ENCODE data around the gene ITPK1. TPM values are rescaled to one million over a fixed set of nuclear protein-coding genes. Genes with fewer than 3 reads are reported as not detected.
"Not testable (repeated sequence)": the region's sequence is repeated elsewhere in the genome, so short reads cannot be mapped to it uniquely, and the experiment has no call there.

Gene ITPK1
- polyA plus RNA-seq, 4 donors: 26.9 to 36.1 (median 34.2) TPM

DNA sequence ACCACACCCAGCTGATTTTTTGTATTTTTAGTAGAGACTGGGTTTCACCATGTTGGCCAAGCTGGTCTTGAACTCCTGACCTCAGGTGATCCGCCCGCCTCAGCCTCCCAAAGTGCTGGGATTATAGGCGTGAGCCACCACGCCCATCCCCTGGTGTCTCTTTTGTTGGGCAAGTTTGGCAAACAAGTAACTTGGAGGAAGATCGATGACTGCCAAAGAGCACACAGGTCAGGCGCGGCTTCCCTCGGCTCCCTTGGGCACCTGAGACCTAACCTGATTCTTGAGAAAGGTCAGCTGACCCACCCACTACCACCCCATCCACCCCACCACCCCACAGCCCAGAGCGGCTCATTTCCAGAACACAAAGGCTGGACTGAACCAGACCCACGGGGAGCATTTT, 9.9 kb downstream of the ITPK1 start:
- DNase-seq (ENCODE audit: low read depth in 4 of 4, low spot score in 2 of 4): not testable (repeated sequence)

DNA sequence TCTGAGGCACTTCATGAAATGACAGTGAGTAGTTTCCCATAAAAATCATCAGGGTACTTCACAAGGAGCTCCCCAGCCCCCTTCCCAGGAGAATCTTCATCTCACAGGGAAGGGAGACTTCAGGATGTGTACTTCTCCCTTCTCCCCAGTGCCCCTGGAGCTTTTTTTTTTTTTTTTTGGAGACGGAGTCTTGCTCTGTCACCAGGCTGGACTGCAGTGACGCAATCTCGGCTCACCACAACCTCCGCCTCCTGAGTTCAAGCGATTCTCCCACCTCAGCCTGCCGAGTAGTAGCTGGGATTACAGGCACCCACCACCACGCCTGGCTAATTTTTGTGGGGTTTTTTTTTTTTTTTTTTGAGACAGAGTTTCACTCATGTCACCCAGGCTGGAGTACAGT, 10.4 kb downstream of the ITPK1 start:
- no peak for DNase-seq (ENCODE audit: low read depth in 4 of 4, low spot score in 2 of 4)

DNA sequence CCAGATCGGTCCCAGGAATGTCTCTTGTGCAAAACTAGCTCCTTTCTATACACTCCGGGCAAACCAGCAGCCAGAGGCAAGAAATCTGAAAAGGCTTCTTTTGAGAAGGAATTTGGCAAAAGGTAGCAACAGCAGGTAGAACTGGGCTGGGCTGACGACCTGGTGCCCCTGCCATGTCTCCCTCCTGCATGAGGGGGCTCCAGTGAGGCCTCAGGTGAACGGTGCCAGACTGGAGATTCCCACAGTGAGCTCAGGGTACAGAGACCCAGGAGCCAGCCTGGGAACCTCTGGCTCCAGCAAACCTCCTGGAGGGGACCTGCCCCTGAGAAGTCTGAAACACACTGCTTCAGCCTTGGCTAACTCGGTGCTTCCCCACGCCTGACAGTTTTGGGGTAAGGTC, 10.8 kb downstream of the ITPK1 start:
- no peak for DNase-seq (ENCODE audit: low read depth in 4 of 4, low spot score in 2 of 4)

DNA sequence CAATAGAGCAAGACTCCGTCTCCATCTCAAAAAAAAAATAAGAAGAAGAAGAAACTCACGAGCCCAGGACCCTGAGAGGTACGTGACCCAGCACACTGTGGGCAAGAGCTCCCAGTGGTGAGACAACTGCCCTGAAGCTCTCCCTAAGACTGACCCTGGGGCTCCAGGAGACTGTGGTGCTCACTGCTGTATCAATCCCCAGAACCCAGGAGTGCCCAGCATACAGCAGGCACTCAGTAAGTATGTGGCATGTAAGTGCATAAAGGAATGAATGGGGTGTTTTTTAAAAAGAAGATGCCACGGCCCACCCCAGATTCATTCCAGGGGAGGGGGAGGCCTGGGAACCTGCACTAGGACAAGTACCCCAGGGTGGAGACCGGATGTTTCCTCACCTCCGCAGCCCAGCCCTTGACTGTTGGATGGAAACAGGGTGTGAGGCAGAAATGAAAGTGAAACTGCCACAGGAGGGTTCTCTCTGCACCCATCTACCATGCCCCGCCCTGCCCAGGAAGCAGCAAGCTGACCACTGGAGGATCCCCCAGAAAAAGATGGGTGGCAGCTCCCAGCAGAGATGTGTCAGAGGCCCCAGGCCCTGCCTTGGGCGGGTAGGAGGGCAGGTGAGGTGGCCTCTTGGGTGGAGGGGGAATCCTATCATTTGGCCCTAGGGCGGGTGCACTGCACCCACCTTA, 12.2 kb downstream of the ITPK1 start:
- no peak for DNase-seq (ENCODE audit: low read depth in 4 of 4, low spot score in 2 of 4)

DNA sequence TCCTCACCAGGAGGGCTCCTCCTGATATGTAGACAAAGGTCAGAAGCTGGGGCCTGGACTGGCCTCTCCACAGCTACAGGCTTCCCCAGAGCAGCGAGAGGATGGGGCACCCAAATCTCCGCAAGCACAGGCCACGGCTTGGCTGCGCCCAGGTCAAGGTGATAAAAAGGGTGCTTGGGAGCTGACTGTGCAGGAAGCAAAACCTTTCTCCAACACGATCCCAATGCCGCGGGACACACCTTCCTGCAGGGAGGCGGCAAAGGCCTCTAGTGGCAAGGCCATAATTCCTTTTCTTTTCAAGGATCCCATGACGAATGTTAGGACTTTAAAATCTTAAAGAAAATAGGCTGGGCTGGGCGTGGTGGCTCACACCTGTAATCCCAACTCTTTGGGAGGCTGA, 13.6 kb downstream of the ITPK1 start:
- DNase-seq (ENCODE audit: low read depth in 4 of 4, low spot score in 2 of 4): no peak

DNA sequence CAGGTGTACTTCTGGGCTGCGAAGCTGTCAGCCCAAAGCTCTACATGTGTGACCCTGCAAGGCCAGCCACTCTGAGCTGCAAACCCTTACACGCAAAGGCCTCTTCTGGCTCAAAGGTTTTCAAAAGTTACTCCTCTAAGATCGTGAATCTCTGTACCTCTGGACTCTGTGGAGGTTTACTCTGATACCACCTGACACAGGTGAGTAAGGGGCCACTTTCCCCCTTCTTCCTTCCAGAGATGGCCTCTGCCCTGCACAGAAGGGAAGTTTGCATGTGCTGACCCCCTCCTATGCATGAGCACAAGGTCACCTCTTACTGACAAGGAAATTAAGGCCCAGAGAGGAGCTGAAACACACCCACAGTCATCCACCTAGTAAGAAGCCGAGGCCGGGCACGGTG, 14.5 kb downstream of the ITPK1 start:
- no peak for DNase-seq (ENCODE audit: low read depth in 4 of 4, low spot score in 2 of 4)

DNA sequence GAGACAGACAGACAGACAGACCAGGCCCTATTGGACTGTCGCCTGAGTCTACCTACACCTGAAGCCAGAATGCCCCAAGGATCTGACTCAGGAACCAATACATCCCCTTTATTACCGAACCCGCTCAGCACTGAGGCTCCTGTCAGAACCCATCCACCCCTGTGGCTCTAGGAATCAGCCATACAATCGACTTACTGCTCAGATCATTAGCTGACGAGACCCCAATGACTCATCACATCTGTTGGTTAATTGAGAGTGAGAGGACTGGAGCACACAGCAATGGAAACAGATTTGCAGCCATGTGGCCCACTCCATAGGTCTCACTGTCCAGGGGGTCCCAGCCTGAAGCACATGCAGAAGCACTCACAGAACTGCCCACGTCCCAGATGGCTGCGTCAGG, 15.2 kb downstream of the ITPK1 start:
- no peak for DNase-seq (ENCODE audit: low read depth in 4 of 4, low spot score in 2 of 4)

DNA sequence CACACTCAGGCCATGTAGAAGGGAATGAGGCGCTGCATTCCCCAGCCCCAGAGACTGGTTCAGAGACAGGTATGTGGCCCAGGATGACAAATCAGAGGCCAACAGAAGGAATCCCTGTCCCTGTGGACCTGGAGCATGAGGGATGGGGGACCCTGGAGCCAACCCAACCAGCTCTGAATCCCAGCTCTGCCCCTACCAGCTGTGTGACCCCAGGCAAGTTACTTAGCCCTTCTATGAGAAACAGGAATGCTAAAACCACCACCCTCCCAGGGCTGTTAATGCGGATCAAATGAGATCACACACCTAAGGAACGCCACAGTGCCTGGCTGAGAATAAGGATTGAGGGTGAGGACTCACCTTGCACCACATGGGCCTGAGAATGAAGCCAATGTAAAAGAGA, 15.6 kb downstream of the ITPK1 start:
- no peak for DNase-seq (ENCODE audit: low read depth in 4 of 4, low spot score in 2 of 4)

DNA sequence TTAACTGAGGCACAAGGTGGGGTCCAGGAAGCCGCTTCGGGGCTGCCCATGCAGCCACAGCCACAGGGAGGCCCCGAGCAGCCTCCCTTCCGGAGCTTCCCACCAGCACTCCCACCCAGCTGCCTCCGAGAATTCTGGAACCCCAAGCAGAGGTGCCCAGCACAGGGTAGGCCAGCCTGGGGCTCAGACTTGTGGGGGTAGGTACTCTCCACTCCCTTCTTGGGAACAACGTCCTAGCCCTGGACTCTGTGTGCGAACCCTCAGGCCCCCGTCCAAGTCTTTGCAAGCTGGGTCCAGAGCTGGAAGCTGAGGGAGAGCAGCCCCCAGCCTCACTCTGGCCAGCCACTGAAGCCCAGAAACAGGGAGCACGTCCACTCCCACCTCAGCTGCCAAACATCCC, 16.1 kb downstream of the ITPK1 start:
- no peak for DNase-seq (ENCODE audit: low read depth in 4 of 4, low spot score in 2 of 4)

DNA sequence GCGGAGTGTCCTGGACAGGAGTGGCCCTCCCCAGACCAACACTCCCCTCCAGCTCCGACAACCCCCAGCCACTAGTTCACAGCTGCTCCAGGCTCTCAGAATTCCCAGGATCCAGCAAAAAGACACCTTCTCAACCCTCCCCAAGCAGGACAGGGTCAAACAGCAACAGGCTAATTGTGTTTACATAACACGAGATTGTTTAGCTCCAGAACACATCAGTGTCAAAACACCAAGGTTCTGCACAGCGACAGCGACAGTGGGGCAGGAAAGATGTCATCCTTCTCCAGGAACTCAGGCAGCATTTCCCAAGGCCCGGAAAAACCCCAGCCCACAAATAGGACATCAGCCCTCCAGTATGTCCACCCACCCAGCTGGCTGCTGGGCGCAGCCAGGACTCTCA, 16.5 kb downstream of the ITPK1 start:
- no peak for DNase-seq (ENCODE audit: low read depth in 4 of 4, low spot score in 2 of 4)

DNA sequence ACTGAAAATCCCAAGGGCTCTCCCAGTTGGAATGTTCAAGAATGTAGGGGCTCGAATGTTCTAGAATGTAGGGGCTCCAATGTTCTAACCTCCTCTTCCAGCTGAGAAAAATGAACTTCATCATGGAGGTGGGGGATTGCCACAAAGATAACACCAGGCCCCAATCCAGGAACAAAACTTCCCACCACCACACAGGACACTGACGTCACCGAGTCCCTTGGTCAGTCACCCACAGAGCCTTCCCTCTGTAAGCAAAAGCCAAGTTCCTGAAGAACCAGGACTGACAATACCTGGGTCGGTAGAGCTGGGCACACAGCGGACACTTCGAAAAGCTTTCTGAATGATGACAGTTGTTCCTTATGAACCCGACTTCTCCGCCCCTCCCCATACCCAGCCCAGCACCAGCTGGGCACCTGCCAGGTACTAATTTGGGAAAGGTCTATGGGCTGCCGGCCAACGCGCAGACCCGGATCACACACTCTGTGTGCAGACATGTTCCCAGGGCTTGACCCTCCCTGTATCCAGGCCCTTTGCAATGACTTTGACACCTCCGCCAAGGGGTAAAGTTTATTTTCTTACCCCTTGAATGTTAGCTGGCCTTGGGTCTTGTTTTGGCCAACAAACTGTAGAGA, 18.9 kb downstream of the ITPK1 start:
- DNase-seq (ENCODE audit: low read depth in 4 of 4, low spot score in 2 of 4): no peak

DNA sequence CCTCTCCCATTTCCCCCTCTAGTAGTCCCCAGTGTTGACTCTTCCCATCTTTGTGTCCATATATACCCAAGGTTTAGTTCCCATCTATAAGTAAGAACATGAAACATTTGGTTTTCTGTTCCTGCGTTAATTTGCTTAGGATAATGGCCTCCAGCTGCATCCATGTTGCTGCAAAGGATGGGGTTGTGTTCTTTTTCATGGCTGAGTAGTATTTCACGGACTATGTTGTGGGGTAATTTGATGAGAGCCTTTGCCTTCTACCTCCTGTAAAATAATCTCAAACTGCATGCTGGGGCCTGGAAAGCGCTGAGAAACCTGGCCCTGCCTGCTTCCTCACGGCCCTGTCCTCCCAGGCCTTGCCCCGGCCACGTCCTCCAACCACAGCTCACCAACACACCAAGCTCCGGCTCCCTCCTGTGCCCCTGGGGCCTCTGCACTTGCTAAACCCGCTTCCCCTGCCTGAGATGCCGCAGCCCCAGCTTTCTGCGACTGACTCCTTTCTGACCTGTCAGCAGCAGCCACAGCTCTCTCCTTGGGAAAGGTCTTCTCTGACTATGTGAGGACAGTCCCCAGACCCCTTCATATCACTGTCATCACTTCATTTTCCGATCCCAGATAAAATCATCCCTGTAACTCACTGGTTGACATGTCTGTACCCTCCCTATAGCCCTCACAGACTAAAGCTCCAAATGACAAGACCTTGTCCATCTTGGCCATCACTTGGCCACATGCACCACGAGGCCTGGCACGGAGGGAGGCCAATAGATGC, 19.8 kb downstream of the ITPK1 start:
- DNase-seq (ENCODE audit: low read depth in 4 of 4, low spot score in 2 of 4): no peak

DNA sequence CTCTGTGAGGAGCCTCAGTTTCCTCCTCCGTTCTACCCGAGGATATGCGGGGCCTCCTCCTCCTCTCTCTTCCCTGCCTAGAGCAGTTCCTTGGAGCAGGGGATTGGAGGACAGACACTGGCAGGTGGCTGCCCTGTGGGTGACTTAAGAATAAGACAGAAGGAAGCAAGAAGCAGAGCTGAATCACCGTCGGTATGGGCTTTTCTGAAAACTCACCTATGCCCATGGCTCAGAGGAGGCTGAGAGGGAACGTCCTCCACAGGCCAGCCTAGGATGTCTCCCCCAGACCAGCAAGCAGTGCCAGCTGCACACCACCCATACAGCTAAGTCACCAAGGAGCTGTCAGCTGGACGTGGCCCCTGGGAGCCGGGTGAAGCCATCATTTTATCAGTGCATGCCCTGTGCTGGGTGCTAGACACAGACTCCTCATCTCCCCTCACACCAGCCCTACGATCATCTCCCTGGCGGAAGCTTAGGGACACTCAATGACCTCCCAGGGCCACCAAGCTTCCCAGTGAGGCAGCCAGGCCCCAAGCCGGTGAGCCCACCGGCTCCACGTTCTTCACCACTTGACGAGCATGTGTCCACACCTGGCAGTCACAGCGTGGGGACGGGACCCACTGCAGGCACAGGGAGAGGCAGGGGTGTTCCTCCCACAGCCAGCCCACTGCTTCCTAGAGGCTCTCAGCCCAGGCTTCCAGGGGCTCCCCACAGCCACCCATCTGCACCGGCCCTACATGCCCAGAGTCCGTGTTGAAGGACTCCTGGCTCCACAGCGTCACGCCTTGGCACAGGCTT, 21.4 kb downstream of the ITPK1 start:
- DNase-seq (ENCODE audit: low read depth in 4 of 4, low spot score in 2 of 4): no peak

DNA sequence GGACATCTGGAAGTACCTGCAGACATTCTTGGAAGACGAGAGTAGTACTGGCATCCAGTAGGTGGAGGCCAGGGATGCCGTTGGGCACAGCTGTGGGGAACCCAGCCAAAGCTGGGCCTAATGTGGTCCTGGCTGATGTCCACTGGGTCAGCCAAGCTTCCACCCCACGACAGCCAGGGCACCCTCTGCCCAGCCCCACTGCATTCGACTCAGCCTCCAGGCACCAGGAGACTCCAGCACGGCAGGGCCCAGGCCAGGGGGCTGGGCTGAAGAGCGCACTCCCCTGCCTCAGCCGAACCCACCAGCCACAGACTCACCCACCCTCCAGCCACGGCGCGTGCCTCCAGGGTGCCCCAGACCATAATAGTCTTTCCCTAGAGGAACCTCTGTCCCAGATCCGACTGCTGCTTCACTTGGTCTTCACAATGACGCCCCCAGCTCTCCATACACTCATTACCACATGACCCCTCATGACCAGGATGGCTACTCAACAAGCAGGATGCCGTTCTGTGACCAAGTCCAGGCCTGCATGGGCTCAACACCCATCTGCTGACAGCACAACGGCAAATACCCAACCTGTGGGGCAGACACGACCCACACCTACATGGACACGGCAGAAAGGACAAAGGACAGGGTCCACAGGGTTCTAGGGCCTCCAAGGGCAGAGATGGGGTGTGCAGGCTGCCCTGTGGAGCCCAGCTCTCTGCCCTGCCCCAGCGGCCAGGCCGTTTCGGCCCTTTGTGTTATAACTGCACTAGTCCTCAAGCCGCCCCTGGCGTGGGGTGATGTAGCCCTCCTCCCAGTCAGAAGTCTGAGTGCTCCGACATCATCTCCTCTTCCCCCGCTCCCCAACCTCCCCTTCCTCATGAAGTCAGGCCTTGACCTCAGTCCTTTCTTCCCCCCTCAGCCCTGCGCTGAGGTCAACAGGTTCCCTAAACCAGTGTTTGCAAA, 22.8 kb downstream of the ITPK1 start:
- DNase-seq (ENCODE audit: low read depth in 4 of 4, low spot score in 2 of 4): no peak

DNA sequence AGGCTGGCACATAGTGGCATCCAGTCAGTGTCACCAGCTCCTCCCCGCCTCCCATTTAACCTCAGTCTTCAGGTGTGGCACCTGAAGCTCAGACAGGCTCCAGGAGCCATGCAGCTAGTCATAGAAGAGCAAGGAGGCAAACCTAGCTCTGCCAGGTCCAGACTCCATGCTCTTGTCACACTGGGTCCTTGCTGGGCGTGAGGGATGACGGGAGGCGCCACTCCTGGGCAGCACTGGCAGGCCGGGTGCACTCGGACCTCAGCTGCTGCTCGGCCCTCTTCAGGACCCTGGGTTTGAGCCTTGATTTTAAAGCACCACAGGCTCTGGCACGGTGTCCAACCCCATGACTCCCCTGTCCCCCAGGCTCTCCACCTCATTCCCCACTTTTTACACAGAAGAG, 24.1 kb downstream of the ITPK1 start:
- no peak for DNase-seq (ENCODE audit: low read depth in 4 of 4, low spot score in 2 of 4)

DNA sequence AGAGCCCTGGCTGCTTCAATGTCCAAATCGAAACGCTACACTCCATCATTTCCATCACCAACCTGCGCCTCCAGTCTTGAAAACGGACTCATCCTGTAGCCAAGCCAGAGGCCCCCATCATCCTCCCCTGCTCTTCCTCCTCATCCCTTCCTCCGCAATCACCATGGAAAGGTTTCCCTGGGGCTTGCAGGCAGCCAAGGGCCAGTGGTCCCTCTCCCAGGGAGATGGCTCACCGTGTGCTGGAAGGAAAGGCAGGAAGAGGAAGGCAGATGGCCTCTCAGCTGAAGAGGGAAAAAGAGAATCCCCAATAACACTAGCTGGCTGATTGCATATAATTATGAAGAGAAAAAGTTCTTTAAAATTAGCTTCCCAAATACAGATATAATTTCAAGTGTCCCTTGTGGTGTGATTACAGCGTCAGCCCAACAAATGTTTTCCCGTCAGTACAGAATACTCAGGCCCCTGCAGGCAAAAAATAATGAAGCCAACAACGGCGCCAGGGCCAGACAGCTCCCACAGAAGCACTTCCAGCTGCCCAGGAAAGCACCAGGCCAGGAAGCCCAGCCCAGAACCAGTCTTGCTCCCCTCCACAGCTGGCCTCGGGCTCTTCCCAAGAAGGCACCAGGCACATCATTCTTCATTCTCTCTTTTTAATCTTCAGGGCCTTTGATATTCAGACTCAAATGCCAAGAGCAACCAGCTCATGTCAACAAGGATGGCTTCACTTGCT, 24.7 kb downstream of the ITPK1 start:
- DNase-seq (ENCODE audit: low read depth in 4 of 4, low spot score in 2 of 4): no peak

DNA sequence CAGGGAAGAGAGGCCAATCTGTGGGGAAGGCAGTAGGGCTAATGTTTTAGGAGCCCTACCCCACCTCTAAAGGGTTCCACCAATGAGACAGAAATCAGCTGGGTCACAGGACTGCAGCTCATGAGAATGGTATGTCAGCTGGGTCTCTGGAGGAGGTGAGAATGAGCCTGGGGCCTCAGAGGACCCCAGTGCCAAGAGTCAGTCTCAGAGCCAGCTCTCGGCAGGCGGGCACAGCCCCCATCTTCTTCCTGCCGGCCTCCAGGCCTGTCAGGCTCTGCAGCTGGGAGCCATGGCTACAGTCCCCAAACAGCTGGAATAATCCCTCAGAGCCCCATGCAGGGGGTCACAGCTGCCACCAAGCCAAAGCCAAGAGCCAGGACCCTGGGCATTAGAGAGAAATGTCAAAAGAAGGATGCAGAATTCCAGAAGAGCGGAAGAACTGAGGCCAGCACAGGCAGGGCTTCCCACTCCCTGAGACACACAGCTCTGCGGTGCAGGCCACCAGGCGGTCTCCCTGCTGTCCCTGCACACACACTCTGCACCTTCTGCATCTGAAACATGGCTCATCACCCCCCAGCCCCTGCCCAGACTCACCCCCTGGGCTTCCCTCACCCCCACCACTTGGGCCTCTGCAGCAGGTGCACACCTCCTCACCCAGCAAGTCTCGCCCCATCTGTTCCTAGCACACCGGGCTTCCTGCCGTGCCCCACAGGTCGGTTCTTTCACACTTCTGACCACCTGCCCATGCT, 26.0 kb downstream of the ITPK1 start:
- DNase-seq (ENCODE audit: low read depth in 4 of 4, low spot score in 2 of 4): no peak

DNA sequence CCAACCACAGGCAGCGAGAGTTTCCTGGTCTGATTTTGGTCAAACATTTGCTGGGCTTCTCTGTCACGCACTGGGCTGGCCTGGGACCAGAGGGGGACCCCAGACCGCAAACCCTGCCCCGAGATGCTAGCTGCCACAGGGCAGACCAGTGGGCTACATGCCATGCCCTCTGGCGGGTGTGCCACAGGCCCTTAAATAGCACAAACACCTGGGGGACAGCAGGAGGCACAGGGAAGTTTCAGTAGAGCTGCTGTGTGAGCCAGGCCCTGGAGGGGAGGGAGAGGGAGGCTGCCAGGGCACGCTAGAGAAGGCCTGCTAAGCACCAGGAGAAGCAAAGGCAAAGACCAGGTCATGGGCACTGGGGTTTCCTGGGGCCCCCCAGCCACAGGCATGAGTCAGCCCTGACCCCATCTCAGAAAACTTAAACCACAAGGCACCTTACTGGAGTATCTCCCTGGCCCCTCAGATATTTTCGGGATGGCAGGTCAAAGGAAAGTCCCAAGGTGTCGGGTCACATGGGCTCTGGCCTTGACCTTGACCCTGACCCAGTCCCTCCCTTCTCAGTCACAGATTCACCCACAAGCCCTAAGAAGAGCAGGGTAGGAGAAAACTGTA, 29.2 kb downstream of the ITPK1 start:
- DNase-seq (ENCODE audit: low read depth in 4 of 4, low spot score in 2 of 4): no peak

Data from left renal cortex interstitium (tissue), 4 donors.